Uterus (tissue), 4 donors: ENCODE measurements around the gene MYH11. TPM values are rescaled to one million over a fixed set of nuclear protein-coding genes. Genes with fewer than 3 reads are reported as not detected.

Source experiments
- DNase-seq, 2 donors: peaks; one replicate each; pipeline ENCODE4 v3.0.0-alpha.2; 2019 to 2020
- H3K27ac ChIP-seq, 2 donors: fragments of 200-600 bp; sonication (generic); 1 replicate in 1 of 2; 2 replicates in 1 of 2; pipeline ENCODE4 v1.5.1; 2016 to 2018
- H3K27me3 ChIP-seq, 2 donors: fragments of 200-600 bp; sonication (generic); one replicate each; pipeline ENCODE4 v1.5.1; 2018 to 2019; ENCODE audit warnings: control low read depth in 1 of 2
- H3K36me3 ChIP-seq, 2 donors: fragments of 200-600 bp; sonication (generic); one replicate each; pipeline ENCODE4 v1.5.1; 2019; ENCODE audit warnings: control low read depth in 1 of 2
- H3K4me1 ChIP-seq, 2 donors: fragments of 200-600 bp; sonication (generic); one replicate each; pipeline ENCODE4 v1.5.1; 2018 to 2019; ENCODE audit warnings: control low read depth in 1 of 2
- H3K4me3 ChIP-seq, 2 donors: fragments of 200-600 bp; sonication (generic); 1 replicate in 1 of 2; 2 replicates in 1 of 2; pipeline ENCODE4 v1.5.1; 2018 to 2019; ENCODE audit warnings: mild to moderate bottlenecking in 1 of 2
- H3K9me3 ChIP-seq, 2 donors: fragments of 200-600 bp; sonication (generic); one replicate each; pipeline ENCODE4 v1.5.1; 2019; ENCODE audit warnings: control low read depth in 1 of 2
- CTCF ChIP-seq, 4 experiments: fragments of 200-600 bp in 2 of 4; fragments of 450-650 bp in 2 of 4; sonication (generic) in 2 of 4; IDR thresholded peaks; one replicate each; pipeline ENCODE4 v1.5.1; 2016 to 2019; ENCODE audit warnings: antibody characterized with exemption in 4 of 4, mild to moderate bottlenecking in 2 of 4, moderate library complexity in 1 of 4
- POLR2A ChIP-seq, 2 donors: fragments of 450-650 bp; IDR thresholded peaks; one replicate each; pipeline ENCODE4 v1.6.1; 2016; ENCODE audit warnings: antibody characterized with exemption in 2 of 2, mild to moderate bottlenecking in 1 of 2, moderate library complexity in 1 of 2
- intact Hi-C: fragments of 100-400 bp; cut with DNase I; formaldehyde crosslinking; loops from one replicate; pipeline ENCODE4 v1.15.1; 2023; ENCODE audit warnings: low total_unique reads
- total RNA-seq, 4 donors: library from RNA; depleted of rRNA in 3 of 4; stranded (reverse); fragments of >200 nt in 3 of 4; gene quantifications; one replicate each; pipeline versions ENCODE4 v1.1.0 to v1.2.4, GENCODE V29; 2014 to 2023
- donor health status: DM: yes; HTN: yes; CAD: no.

The MYH11 gene
- total RNA-seq, 4 donors from 2014 or later, result 447 to 1,893 (median 822) TPM

GRCh38 chr16:15671530-15672117 is 185.2 kb downstream of the MYH11 start:
- no peak for TF ChIP-seq POLR2A (IDR thresholded peaks at IDR 0.05)
- no peak for TF ChIP-seq CTCF (IDR thresholded peaks at IDR 0.05)
- peak overlapping the region; percentile 95 to 96 for H3K27ac ChIP-seq
- H3K27me3 ChIP-seq, result no peaks in the 10 kb centered on the region
- H3K36me3 ChIP-seq, result no peaks in the 10 kb centered on the region
- H3K4me3 ChIP-seq, result no peak overlapping the region
- H3K4me1 ChIP-seq, result peaks cover 0 to 13% of the 10 kb centered on the region in 2 donors
- no peak for DNase-seq
- H3K9me3 ChIP-seq, result no peaks in the 10 kb centered on the region
- intact Hi-C loops, result no loop called here

DNA sequence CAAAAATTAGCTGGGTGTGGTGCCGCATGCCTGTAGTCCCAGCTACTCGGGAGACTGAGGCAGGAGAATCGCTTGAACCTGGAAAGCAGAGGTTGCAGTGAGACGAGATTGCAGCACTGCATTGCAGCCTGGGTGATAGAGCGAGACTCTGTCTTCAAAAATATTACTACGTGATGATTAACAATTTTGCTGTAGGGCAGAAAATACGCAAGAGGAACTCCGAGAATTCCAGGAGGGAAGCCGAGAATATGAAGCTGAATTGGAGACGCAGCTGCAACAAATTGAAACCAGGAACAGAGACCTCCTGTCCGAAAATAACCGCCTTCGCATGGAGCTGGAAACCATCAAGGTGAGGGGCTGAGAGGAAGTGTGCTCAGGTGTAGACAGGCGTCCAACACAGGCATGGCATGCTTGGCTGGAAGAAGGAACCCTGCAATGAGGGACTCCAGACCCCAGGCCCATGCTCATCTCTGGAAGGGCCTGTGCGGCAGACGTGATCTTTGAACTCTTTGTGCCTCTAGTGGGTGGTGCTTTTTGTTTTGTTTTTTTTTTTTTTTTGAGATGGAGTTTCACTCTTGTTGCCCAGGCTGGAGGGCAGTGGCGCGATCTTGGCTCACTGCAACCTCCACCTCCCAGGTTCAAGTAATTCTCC is 189.6 kb downstream of the MYH11 start:
- Histone ChIP-seq H3K4me1 (peaks cover 0 to 5% of the 10 kb centered on the region in 2 donors), H3K27ac (no peak overlapping the region), H3K27me3 (no peaks in the 10 kb centered on the region), H3K4me3 (no peak overlapping the region), H3K36me3 (no peaks in the 10 kb centered on the region), H3K9me3 (no peaks in the 10 kb centered on the region)
- TF ChIP-seq CTCF (IDR thresholded peaks at IDR 0.05), result no peak
- no peak for TF ChIP-seq POLR2A (IDR thresholded peaks at IDR 0.05)
- no peak for DNase-seq
- intact Hi-C loops, result no loop called here

- DNase-seq, result no peak
- H3K27me3 ChIP-seq, result no peaks in the 10 kb centered on the region
- TF ChIP-seq CTCF (IDR thresholded peaks at IDR 0.05) (no peak), POLR2A (IDR thresholded peaks at IDR 0.05) (no peak)
- H3K9me3 ChIP-seq, result no peaks in the 10 kb centered on the region
- no peak overlapping the region for H3K4me3 ChIP-seq
- H3K4me1 ChIP-seq, result peaks cover 0 to 3% of the 10 kb centered on the region in 2 donors
- no peaks in the 10 kb centered on the region for H3K36me3 ChIP-seq
- H3K27ac ChIP-seq, result no peak overlapping the region
- intact Hi-C loops, result no loop called here
These were observed 191.7 kb downstream of the MYH11 start for GRCh38 chr16:15665107-15665506.

DNA sequence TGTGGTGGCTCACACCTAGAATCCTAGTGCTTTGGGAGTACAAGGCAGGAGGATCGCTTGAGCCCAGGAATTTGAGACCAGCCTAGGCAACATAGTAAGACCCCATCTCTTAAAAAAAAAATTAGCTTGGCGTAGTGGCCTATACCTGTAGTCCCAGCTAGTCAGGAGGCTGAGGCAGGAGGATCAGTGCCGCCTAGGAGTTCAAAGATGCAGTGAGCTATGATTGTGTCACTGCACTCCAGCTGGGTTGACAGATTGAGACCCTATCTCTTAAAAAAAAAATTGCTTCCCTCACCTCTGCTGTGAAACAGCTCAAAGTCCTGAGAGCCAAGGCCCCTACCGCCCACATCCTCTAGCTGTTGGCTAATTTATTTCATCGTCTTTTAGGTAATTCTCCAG is 196.6 kb downstream of the MYH11 start:
- no peaks in the 10 kb centered on the region for H3K9me3 ChIP-seq
- no peaks in the 10 kb centered on the region for H3K27me3 ChIP-seq
- TF ChIP-seq POLR2A (IDR thresholded peaks at IDR 0.05), result no peak
- TF ChIP-seq CTCF (IDR thresholded peaks at IDR 0.05), result no peak
- H3K36me3 ChIP-seq, result no peaks in the 10 kb centered on the region
- DNase-seq, result no peak
- H3K27ac ChIP-seq, result peak overlapping the region; percentile 73 to 88
- H3K4me1 ChIP-seq, result peaks cover 0 to 3% of the 10 kb centered on the region in 2 donors
- intact Hi-C loops, result no loop called here
- no peak overlapping the region for H3K4me3 ChIP-seq

DNA sequence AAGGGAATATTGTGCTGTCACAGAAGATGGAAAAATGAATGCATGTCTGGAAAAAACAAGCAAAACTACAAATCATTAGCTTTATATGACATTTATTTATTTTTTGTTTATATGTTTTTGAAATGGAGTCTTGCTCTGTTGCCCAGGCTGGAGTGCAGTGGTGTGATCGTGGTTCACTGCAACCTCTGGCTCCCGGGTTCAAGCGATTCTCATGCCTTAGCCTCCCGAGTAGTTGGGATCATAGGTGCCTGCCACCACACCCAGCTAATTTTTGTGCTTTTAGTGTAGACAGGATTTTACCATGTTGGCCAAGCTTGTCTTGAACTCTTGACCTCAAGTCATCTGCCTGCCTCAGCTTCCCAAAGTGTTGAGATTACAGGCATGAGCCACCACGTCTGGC is 198.3 kb downstream of the MYH11 start:
- no peak for DNase-seq
- TF ChIP-seq CTCF (IDR thresholded peaks at IDR 0.05) (no peak), POLR2A (IDR thresholded peaks at IDR 0.05) (no peak)
- Histone ChIP-seq H3K4me3 (no peak overlapping the region), H3K36me3 (no peaks in the 10 kb centered on the region), H3K27me3 (no peaks in the 10 kb centered on the region), H3K4me1 (peaks cover 0 to 3% of the 10 kb centered on the region in 2 donors), H3K27ac (no peak overlapping the region), H3K9me3 (no peaks in the 10 kb centered on the region)
- intact Hi-C loops, result no loop called here
